Muscle of leg (tissue), 16 donors: ENCODE data around the gene SLC16A13. TPM values are rescaled to one million over a fixed set of nuclear protein-coding genes. Genes with fewer than 3 reads are reported as not detected.
"Not testable (repeated sequence)": the region's sequence is repeated elsewhere in the genome, so short reads cannot be mapped to it uniquely, and the experiment has no call there.

Source experiments
- DNase-seq: peaks from one replicate; pipeline ENCODE4 v3.0.0; 2013
- H3K27ac ChIP-seq: one replicate; pipeline ENCODE4 v1.5.1; 2013; ENCODE audit warnings: mild to moderate bottlenecking, low read length, control low read depth
- H3K27me3 ChIP-seq: one replicate; pipeline ENCODE4 v1.6.1; 2013; ENCODE audit warnings: low read length; ENCODE audit not compliant: control insufficient read depth, insufficient read depth
- H3K36me3 ChIP-seq: one replicate; pipeline ENCODE4 v1.6.1; 2013; ENCODE audit warnings: low read length; ENCODE audit not compliant: control insufficient read depth, insufficient read depth
- H3K4me1 ChIP-seq: one replicate; pipeline ENCODE4 v1.6.1; 2013; ENCODE audit warnings: low read length; ENCODE audit not compliant: control insufficient read depth, insufficient read depth
- H3K4me3 ChIP-seq: one replicate; pipeline ENCODE4 v1.5.1; 2013; ENCODE audit warnings: low read length, control low read depth
- H3K9me3 ChIP-seq: replicated peaks from 2 replicates; pipeline ENCODE4 v1.6.1; 2013; ENCODE audit warnings: low read depth, low read length; ENCODE audit not compliant: control insufficient read depth
- WGBS: methylation state at CpG from one replicate; pipeline ENCODE4 v1.1.5; 2013; ENCODE audit warnings: missing lambda C conversion rate; ENCODE audit not compliant: insufficient coverage; 5-methylcytosine and 5-hydroxymethylcytosine counted together
- long read RNA-seq, 11 donors: transcript quantifications; one replicate each; lab custom pipeline, GENCODE V29; 2026
- polyA plus RNA-seq, 8 donors: library from polyadenylated mRNA; unstranded; fragments of 120-200 nt; gene quantifications; one replicate each; pipeline versions ENCODE4 v1.2.1 to v1.2.3, GENCODE V29; 2013; ENCODE audit warnings: inconsistent platforms in 1 of 8, low replicate concordance in 1 of 8; ENCODE audit not compliant: insufficient read length in 8 of 8, insufficient read depth in 1 of 8
- total RNA-seq: library from RNA; stranded (reverse); fragments of 120-200 nt; gene quantifications from one replicate; pipeline ENCODE4 v1.2.4, GENCODE V29; 2013

The SLC16A13 gene, protein sequence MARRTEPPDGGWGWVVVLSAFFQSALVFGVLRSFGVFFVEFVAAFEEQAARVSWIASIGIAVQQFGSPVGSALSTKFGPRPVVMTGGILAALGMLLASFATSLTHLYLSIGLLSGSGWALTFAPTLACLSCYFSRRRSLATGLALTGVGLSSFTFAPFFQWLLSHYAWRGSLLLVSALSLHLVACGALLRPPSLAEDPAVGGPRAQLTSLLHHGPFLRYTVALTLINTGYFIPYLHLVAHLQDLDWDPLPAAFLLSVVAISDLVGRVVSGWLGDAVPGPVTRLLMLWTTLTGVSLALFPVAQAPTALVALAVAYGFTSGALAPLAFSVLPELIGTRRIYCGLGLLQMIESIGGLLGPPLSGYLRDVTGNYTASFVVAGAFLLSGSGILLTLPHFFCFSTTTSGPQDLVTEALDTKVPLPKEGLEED
- 0.18 TPM for total RNA-seq
- polyA plus RNA-seq = 1 to 10 TPM in 7 of 8 donors, under 1 TPM in 1; 0.91 to 2.5 (median 1.2) TPM
- long read RNA-seq, donor 1 = 0 reads
- long read RNA-seq, donor 2 = 0 reads
- long read RNA-seq, donor 3, partial matches to known transcripts = 0 of 1 reads
- long read RNA-seq, donor 3, other reads (novel, unspliced or antisense) = 0 of 1 reads
- long read RNA-seq, donor 4 = 0 reads
- long read RNA-seq, donor 5, partial matches to known transcripts = 0 of 2 reads
- long read RNA-seq, donor 5, other reads (novel, unspliced or antisense) = 0 of 2 reads
- long read RNA-seq, donor 6, partial matches to known transcripts = 0 of 1 reads
- long read RNA-seq, donor 6, other reads (novel, unspliced or antisense) = 0 of 1 reads
- long read RNA-seq, donor 7, partial matches to known transcripts = 0 of 1 reads
- long read RNA-seq, donor 7, other reads (novel, unspliced or antisense) = 0 of 1 reads
- long read RNA-seq, donor 8 = 0 reads
- long read RNA-seq, donor 9 = 0 reads
- long read RNA-seq, donor 10 = 0 reads
- long read RNA-seq, donor 11 = 0 reads

DNA sequence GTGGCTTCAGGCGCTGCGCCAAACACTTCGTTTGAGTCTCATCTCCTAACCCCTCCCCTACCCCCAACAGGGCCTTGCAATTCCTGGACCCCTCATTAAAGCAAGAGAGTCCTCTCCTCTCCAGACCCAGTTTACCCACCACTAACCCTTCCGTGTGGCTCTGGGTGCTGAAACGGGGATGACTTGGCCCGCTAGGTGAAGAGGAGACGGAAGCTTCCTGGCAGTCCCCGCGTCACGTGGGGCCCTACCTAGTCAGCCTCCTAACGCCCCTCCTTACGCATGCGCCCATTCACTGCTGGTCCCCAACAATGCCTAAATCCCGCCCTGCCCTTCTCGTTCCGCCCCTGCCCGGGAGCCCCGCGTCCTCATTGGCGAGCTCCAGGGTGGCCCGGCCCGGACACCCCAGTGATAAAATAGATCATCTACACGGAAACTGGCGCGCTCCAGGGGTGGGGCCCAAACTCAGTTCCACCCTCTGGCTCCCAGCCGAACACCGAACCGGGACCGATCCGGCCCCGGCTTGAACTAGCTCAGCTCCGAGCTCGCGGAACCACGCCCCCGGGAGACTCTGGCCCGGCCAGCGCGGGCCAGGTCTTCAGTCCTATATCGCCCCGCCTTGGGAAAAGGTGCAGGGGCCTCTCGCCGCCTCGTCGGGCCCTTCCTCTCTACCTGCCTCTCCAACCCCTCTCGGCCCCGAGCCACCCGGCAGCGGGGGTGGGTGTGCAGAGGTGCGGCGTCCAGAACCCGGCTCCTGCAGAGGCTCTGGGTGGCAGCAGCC, at the start of gene SLC16A13:
TSS of gene SLC16A13 (plus strand) at position 425 of the 778 bp plus-strand sequence. CDS start 368 bp downstream, outside the sequence.
- DNase-seq = peak; percentile 92
- H3K4me3 ChIP-seq = peak within 1 kb of the TSS; percentile 65
- H3K27ac ChIP-seq = peak within 1 kb of the TSS; percentile 85

DNA sequence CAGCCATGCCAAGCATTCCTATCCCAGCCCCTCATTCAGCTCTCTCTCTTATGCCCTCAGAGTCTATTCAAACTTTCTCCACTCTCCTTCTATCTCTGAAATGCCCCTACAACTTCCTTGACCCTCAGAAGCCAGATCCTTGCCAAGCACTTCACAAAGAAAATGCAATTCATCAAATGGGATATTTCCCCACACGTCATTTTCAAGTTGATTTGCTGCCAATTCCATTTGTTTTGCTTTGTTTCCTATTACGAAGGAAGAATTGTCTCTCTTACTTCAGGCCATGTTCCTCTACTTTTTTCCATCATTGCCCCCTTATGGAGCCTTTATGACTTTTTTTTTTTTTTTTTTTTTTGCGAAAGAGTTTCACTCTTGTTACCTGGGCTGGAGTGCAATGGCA, 49.1 kb upstream of the SLC16A13 start:
- Histone ChIP-seq H3K4me1 (no peaks in the 10 kb centered on the region), H3K9me3 (no peaks in the 10 kb centered on the region), H3K36me3 (no peaks in the 10 kb centered on the region), H3K27ac (no peak overlapping the region), H3K4me3 (no peak overlapping the region), H3K27me3 (no peaks in the 10 kb centered on the region)
- 50% methylated on average over 1 of the region's 3 CpGs for WGBS
- DNase-seq = no peak

More for the DNA sequence above, at the start of gene SLC16A13:
- Histone ChIP-seq H3K27me3 (peaks cover 23% of the 10 kb centered on the region), H3K9me3 (no peaks in the 10 kb centered on the region), H3K36me3 (no peaks in the 10 kb centered on the region), H3K4me1 (peaks cover 17% of the 10 kb centered on the region)
- 0% methylated on average over 45 of the region's 52 CpGs for WGBS

DNA sequence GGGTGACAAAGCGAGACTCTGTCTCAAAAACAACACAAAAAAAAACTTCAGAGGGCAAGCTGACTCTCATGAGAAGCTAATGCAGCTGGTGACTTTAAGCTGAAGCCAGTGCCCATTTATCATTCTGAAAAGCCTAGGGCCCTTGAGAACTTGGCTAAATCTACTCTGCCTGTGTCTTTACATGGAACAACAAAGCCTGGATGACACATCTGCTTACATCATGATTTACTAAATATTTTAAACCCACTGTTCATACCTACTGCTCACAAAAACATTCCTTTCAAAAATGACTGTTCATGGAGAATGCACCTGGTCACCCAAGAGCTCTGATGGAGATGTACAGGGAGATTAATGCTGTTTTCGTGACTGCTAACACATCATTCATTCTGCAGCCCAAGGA, 46.0 kb upstream of the SLC16A13 start:
- H3K9me3 ChIP-seq = no peaks in the 10 kb centered on the region
- DNase-seq = no peak
- H3K4me1 ChIP-seq = no peaks in the 10 kb centered on the region
- H3K36me3 ChIP-seq = no peaks in the 10 kb centered on the region
- 83% methylated on average over 2 of the region's 2 CpGs for WGBS
- no peak overlapping the region for H3K27ac ChIP-seq
- peaks cover 7% of the 10 kb centered on the region for H3K27me3 ChIP-seq
- H3K4me3 ChIP-seq = no peak overlapping the region

DNA sequence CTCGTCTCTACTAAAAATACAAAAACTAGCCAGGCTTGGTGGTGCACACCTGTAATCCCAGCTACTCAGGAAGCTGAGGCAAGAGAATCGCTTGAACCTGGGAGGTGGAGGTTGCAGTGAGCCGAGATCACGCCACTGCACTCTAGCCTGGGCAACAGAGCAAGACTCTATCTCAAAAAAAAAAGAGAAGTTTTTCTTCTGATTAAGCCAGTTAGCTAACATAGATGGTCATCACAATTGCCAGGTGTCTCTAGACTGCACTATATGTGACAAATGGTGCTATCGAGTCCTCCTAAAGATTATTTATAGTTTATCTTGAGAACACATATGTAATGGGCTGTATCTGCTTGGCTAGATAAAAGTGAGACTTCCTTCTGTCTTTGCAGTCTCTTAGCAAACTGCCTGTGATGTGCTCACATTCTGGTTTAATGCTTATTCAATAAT, 42.2 kb upstream of the SLC16A13 start:
- H3K4me3 ChIP-seq, H3K27ac ChIP-seq, DNase-seq, H3K9me3 ChIP-seq, H3K36me3 ChIP-seq: not testable (repeated sequence)
- WGBS = 60% methylated on average over 1 of the region's 5 CpGs
- Histone ChIP-seq H3K4me1 (peaks cover 15% of the 10 kb centered on the region), H3K27me3 (peaks cover 32% of the 10 kb centered on the region)

DNA sequence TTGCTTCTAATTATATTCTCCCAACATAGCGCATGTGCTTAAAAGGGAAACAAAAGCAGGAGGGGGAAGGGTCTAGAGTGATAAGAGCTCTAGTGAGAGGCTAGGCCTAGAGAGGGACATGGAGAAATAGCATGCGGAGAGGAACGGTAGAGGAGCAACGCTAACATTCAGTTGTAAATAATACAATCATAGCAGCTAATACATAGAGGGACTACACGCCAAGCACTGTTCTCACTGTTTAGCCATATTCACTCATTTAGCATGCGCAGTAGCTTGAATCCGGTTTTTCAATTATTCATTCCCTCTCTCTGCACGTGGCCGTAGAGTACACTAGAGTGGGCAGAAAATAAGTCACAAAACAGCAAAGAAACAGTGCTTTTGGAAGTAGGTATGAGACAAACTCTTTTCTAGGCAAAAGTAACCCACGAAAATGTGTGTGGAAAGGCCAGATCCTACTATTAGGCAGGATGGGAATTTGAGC, 41.7 kb upstream of the SLC16A13 start:
- Histone ChIP-seq H3K36me3 (peaks cover 9% of the 10 kb centered on the region), H3K9me3 (no peaks in the 10 kb centered on the region), H3K27ac (no peak overlapping the region), H3K4me1 (peaks cover 15% of the 10 kb centered on the region), H3K4me3 (no peak overlapping the region), H3K27me3 (peaks cover 32% of the 10 kb centered on the region)
- WGBS = 86% methylated on average over 1 of the region's 10 CpGs
- no peak for DNase-seq

DNA sequence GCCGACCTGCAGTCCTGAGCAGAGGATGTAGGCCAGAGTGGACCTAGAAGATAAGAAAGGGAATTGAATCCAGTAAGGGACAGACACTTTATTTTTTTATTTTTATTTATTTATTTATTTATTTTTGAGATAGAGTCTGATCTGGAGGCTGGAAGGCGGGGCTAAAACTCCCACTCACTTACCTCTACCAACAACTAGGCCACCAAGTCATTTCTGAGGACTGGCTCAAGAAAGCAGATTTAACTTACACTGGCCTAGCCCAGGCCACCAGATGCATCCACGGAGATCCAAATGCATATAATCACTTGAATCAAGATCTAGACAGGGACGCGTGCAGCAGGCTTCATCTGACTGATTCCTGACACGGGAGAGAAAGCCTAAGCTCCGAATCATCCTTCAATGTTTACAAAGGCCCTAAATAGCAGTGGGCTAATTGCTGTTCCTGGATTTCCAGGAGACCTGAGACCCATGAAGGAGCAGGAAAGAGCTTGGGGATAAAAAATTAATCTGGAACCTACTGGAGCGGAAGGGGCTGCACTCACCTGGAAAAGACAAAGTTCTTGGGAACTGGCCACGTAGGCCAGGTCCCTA, 41.1 kb upstream of the SLC16A13 start:
- no peak for DNase-seq
- Histone ChIP-seq H3K9me3 (no peaks in the 10 kb centered on the region), H3K27me3 (peaks cover 32% of the 10 kb centered on the region), H3K27ac (no peak overlapping the region), H3K36me3 (peaks cover 14% of the 10 kb centered on the region), H3K4me3 (no peak overlapping the region), H3K4me1 (peaks cover 15% of the 10 kb centered on the region)
- 76% methylated on average over 5 of the region's 9 CpGs for WGBS

DNA sequence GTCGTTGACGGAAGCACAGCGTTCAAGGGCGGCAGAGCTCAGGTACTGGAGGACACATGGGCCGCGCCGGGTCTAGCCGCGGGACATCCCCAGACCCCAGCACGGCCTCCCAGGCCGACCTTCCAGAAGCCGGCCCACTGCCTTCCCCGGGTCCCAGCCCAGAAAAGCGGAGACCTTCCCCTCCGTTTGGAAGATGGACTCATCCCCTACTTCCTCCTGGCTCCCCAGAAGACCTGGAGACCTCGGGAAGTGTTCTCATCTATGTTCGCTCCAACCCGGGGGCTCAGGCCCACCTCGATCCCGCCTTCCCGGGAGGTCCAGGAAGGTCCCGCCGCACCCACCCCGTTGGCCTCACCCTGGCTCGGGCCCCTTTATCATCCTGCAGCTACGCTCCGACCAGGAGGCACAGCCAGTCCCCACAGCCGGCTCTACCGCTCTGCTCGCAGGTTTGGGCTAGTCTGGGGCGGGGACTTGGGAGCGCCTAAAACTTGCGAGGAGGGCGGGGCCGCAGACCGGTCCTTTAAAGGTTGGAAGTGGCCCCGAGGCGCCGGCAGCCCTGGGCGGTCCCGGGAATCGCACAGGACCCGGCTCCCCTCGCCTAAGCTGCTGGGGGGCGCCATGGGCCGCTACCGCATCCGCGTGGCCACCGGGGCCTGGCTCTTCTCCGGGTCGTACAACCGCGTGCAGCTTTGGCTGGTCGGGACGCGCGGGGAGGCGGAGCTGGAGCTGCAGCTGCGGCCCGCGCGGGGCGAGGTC, 40.1 kb upstream of the SLC16A13 start, which contains the start of gene ALOX12:
TSS of gene ALOX12 (plus strand) at position 550 of the 756 bp plus-strand sequence. CDS start at position 619, 69 bp downstream.
- Histone ChIP-seq H3K27ac (no peak within 1 kb of the TSS), H3K4me1 (peaks cover 15% of the 10 kb centered on the region), H3K9me3 (no peaks in the 10 kb centered on the region), H3K4me3 (peak within 1 kb of the TSS; percentile 19), H3K27me3 (peaks cover 32% of the 10 kb centered on the region), H3K36me3 (peaks cover 19% of the 10 kb centered on the region)
- DNase-seq = no peak
- WGBS = 9% methylated on average over 63 of the region's 64 CpGs

DNA sequence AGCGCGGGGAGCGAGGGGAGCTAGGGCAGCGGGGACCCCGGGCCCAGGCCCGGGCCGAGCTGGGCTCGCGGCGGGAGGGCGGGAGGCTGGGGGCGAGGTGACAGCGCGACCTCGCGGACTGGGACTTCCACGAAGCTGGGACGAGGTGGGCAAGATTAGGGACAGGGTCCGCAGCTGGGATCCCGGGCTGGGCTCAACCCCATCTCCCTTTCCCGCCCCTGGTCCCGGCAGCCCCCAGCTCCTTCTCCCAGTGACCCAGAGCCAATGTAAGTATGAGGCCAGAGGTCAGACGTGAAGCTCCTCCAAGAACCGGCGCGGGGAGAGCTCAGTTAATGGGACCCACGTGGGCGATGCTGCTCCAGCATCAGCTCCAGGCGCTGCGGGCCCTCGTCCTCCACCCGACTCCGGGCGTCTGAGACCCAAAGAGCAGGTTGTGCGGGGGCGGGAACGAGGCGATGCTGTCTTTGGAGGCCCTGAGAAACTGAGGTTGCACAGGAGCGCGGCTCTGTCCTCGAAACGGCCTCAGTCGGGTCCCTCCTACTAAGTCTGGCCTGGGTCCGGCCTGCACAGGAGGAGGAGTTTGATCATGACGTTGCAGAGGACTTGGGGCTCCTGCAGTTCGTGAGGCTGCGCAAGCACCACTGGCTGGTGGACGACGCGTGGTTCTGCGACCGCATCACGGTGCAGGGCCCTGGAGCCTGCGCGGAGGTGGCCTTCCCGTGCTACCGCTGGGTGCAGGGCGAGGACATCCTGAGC, 39.4 kb upstream of the SLC16A13 start:
- WGBS = 28% methylated on average over 56 of the region's 58 CpGs
- H3K36me3 ChIP-seq = peaks cover 27% of the 10 kb centered on the region
- peaks cover 32% of the 10 kb centered on the region for H3K27me3 ChIP-seq
- H3K4me1 ChIP-seq = peaks cover 15% of the 10 kb centered on the region
- H3K9me3 ChIP-seq = no peaks in the 10 kb centered on the region
- no peak for DNase-seq
- H3K27ac ChIP-seq = no peak overlapping the region
- H3K4me3 ChIP-seq = no peak overlapping the region
